COLO668 (cell line): ENCODE data around the gene BCAS2.
"Not testable (repeated sequence)": the region's sequence is repeated elsewhere in the genome, so short reads cannot be mapped to it uniquely, and the experiment has no call there.

Experiments
- DNase-seq: peaks from one replicate; lab custom pipeline; 2025; ENCODE audit not compliant: unreplicated experiment; lab: John Stamatoyannopoulos, UW

Gene BCAS2

GRCh38 chr1:114581335-114582287 is at the start of gene BCAS2:
BCAS2 (minus strand) TSS chr1:114581615; CDS start chr1:114581591, 24 bp downstream.
- DNase-seq, result peak; percentile 97

- no peak for DNase-seq
Measured at GRCh38 chr1:114627107-114627506, 45.7 kb upstream of the BCAS2 start.

- DNase-seq, result no peak
Measured at GRCh38 chr1:114623364-114623763, 41.9 kb upstream of the BCAS2 start.

GRCh38 chr1:114620419-114620818 is 39.0 kb upstream of the BCAS2 start:
- no peak for DNase-seq

GRCh38 chr1:114618606-114619005 is 37.2 kb upstream of the BCAS2 start:
- DNase-seq, result no peak

- DNase-seq, result no peak
Measured at GRCh38 chr1:114610546-114611245, 29.3 kb upstream of the BCAS2 start.

- DNase-seq, result no peak
Measured at GRCh38 chr1:114609826-114610225, 28.4 kb upstream of the BCAS2 start.

GRCh38 chr1:114609026-114609425 is 27.6 kb upstream of the BCAS2 start:
- DNase-seq, result no peak

- no peak for DNase-seq
Measured at GRCh38 chr1:114607223-114607622, 25.8 kb upstream of the BCAS2 start.

GRCh38 chr1:114597949-114598348 is 16.5 kb upstream of the BCAS2 start:
- no peak for DNase-seq

- no peak for DNase-seq
Measured at GRCh38 chr1:114595602-114596001, 14.2 kb upstream of the BCAS2 start.

GRCh38 chr1:114594046-114594445 is 12.6 kb upstream of the BCAS2 start:
- no peak for DNase-seq

GRCh38 chr1:114589122-114589521 is 7.7 kb upstream of the BCAS2 start:
- no peak for DNase-seq

- no peak for DNase-seq
Measured at GRCh38 chr1:114588196-114588689, 6.8 kb upstream of the BCAS2 start.

GRCh38 chr1:114587203-114587991 is 6.0 kb upstream of the BCAS2 start:
- DNase-seq, result no peak

- no peak for DNase-seq
Measured at GRCh38 chr1:114586513-114587047, 5.2 kb upstream of the BCAS2 start.

GRCh38 chr1:114585231-114585630 is 3.8 kb upstream of the BCAS2 start:
- no peak for DNase-seq

- DNase-seq, result no peak
Measured at GRCh38 chr1:114574365-114574764, 7.0 kb downstream of the BCAS2 start.

GRCh38 chr1:114564141-114564540 is 17.3 kb downstream of the BCAS2 start:
- DNase-seq, result no peak

GRCh38 chr1:114562978-114563510 is 18.4 kb downstream of the BCAS2 start:
- DNase-seq, result not testable (repeated sequence)

GRCh38 chr1:114561333-114561732 is 20.1 kb downstream of the BCAS2 start:
- DNase-seq, result no peak
